IMR-90 (cell line): ENCODE results near the gene ADM5. TPM values are rescaled to one million over a fixed set of nuclear protein-coding genes. Genes with fewer than 3 reads are reported as not detected.

ENCODE experiments used
- ATAC-seq: fragments of 200-7000 bp; cut with Tn5 transposase; 2 replicates; pipeline ENCODE4 v1.9.1; 2020; ENCODE audit warnings: low read depth, mild to moderate bottlenecking, moderate library complexity
- BruUV-seq: library from RNA; stranded (reverse); fragments of 400-500 nt; replicated peaks from 2 replicates; lab custom pipeline; 2021; lab: Mats Ljungman, UMichigan
- CTCF ChIA-PET: fragments of 300-600 bp; formaldehyde crosslinking; extraction: SDS; loops from one replicate; lab custom pipeline; 2021; ENCODE audit warnings: antibody characterized with exemption; lab: Yijun Ruan, JAX
- POLR2A ChIA-PET: fragments of 300-600 bp; sonication (Branson Sonifier 250); formaldehyde crosslinking; loops from one replicate; lab custom pipeline; 2022; ENCODE audit warnings: antibody characterized with exemption; ENCODE audit not compliant: unreplicated experiment; lab: Charles Lee
- DNase-seq: peaks from one replicate; pipeline ENCODE4 v3.0.0; 2013
- H2AFZ ChIP-seq: replicated peaks from 2 replicates; pipeline ENCODE3; 2013; ENCODE audit warnings: low read length, mild to moderate bottlenecking; ENCODE audit not compliant: poor library complexity
- H2AK5ac ChIP-seq: 2 replicates; pipeline ENCODE4 v1.6.1; 2013; ENCODE audit warnings: low read depth, low read length, inconsistent platforms
- H2AK9ac ChIP-seq: replicated peaks from 2 replicates; pipeline ENCODE3; 2013; ENCODE audit warnings: mild to moderate bottlenecking, low read depth, low read length, moderate library complexity; ENCODE audit not compliant: poor library complexity
- H2BK120ac ChIP-seq: 2 replicates; pipeline ENCODE4 v1.6.1; 2013; ENCODE audit warnings: low read depth, low read length, inconsistent platforms
- H2BK15ac ChIP-seq: 3 replicates; pipeline ENCODE4 v1.6.1; 2013; ENCODE audit warnings: low read depth, low read length, inconsistent platforms
- H2BK20ac ChIP-seq: 2 replicates; pipeline ENCODE4 v1.6.1; 2013; ENCODE audit warnings: low read depth, mild to moderate bottlenecking, inconsistent platforms, low read length, moderate library complexity
- H2BK5ac ChIP-seq: 2 replicates; pipeline ENCODE4 v1.6.1; 2013; ENCODE audit warnings: mild to moderate bottlenecking, low read depth, low read length, inconsistent platforms; ENCODE audit not compliant: poor library complexity, severe bottlenecking
- H3K14ac ChIP-seq: replicated peaks from 2 replicates; pipeline ENCODE4 v1.6.1; 2013; ENCODE audit warnings: low read depth, low read length, inconsistent platforms
- H3K18ac ChIP-seq: 2 replicates; pipeline ENCODE4 v1.6.1; 2013; ENCODE audit warnings: low read depth, low read length, control low read depth
- H3K23ac ChIP-seq: 2 replicates; pipeline ENCODE4 v1.6.1; 2013; ENCODE audit warnings: low read depth, low read length, inconsistent platforms
- H3K27ac ChIP-seq: 2 replicates; pipeline ENCODE4 v1.5.1; 2013; ENCODE audit warnings: mild to moderate bottlenecking, control low read depth, low read length; ENCODE audit not compliant: insufficient read depth
- H3K27me3 ChIP-seq: 2 replicates; pipeline ENCODE4 v1.6.1; 2013; ENCODE audit warnings: low read length; ENCODE audit not compliant: control insufficient read depth, insufficient read depth
- H3K36me3 ChIP-seq: 2 replicates; pipeline ENCODE4 v1.6.1; 2013; ENCODE audit warnings: low read length, mixed read lengths; ENCODE audit not compliant: control insufficient read depth, insufficient read depth
- H3K4ac ChIP-seq: 2 replicates; pipeline ENCODE4 v1.6.1; 2013; ENCODE audit warnings: low read depth, low read length, inconsistent platforms
- H3K4me1 ChIP-seq: 2 replicates; pipeline ENCODE4 v1.6.1; 2013; ENCODE audit warnings: low read length, mixed read lengths; ENCODE audit not compliant: control insufficient read depth, insufficient read depth
- H3K4me2 ChIP-seq: 2 replicates; pipeline ENCODE4 v1.6.1; 2013; ENCODE audit warnings: low read depth, mild to moderate bottlenecking, control low read depth, low read length, moderate library complexity
- H3K4me3 ChIP-seq: 2 replicates; pipeline ENCODE4 v1.5.1; 2013; ENCODE audit warnings: low read depth, mild to moderate bottlenecking, control low read depth, low read length, moderate library complexity; ENCODE audit not compliant: insufficient read depth
- H3K56ac ChIP-seq: 2 replicates; pipeline ENCODE4 v1.6.1; 2013; ENCODE audit warnings: low read length, inconsistent platforms; ENCODE audit not compliant: insufficient read depth; ENCODE audit errors: extremely low read depth
- H3K79me1 ChIP-seq, 2 experiments: 2 replicates each; pipeline ENCODE4 v1.6.1; 2013; ENCODE audit warnings: low read length in 2 of 2, inconsistent platforms in 1 of 2, low read depth in 1 of 2
- H3K9ac ChIP-seq: 2 replicates; pipeline ENCODE4 v1.6.1; 2013; ENCODE audit warnings: low read depth, low read length, control low read depth
- H3K9me1 ChIP-seq: 2 replicates; pipeline ENCODE4 v1.6.1; 2013; ENCODE audit warnings: low read length, inconsistent platforms; ENCODE audit not compliant: insufficient read depth
- H3K9me3 ChIP-seq: 2 replicates; pipeline ENCODE4 v1.6.1; 2013; ENCODE audit warnings: low read length; ENCODE audit not compliant: control insufficient read depth, insufficient read depth
- H4K20me1 ChIP-seq: 2 replicates; pipeline ENCODE4 v1.6.1; 2013; ENCODE audit warnings: low read length, inconsistent platforms; ENCODE audit not compliant: insufficient read depth
- H4K5ac ChIP-seq: 2 replicates; pipeline ENCODE4 v1.6.1; 2013; ENCODE audit warnings: mild to moderate bottlenecking, low read depth, low read length, control low read depth
- H4K8ac ChIP-seq, 2 experiments: 2 replicates each; pipeline ENCODE4 v1.6.1; 2013; ENCODE audit warnings: low read depth in 2 of 2, low read length in 2 of 2, control low read depth in 1 of 2, inconsistent platforms in 1 of 2
- H4K91ac ChIP-seq: 2 replicates; pipeline ENCODE4 v1.6.1; 2013; ENCODE audit warnings: low read depth, low read length, inconsistent platforms; ENCODE audit not compliant: insufficient read depth
- CEBPB ChIP-seq: IDR thresholded peaks from 2 replicates; pipeline ENCODE4 v1.6.1; 2012; ENCODE audit warnings: low read depth, low read length, improper control_type of control experiment
- MAFK ChIP-seq: IDR thresholded peaks from 2 replicates; pipeline ENCODE4 v1.6.1; 2012; ENCODE audit warnings: low read depth, low read length, improper control_type of control experiment
- MAZ ChIP-seq: IDR thresholded peaks from 2 replicates; pipeline ENCODE4 v1.6.1; 2012; ENCODE audit warnings: low read depth, mild to moderate bottlenecking, low read length, improper control_type of control experiment, moderate library complexity, borderline replicate concordance
- MXI1 ChIP-seq: IDR thresholded peaks from 2 replicates; pipeline ENCODE4 v1.6.1; 2012; ENCODE audit warnings: low read depth, mild to moderate bottlenecking, low read length, moderate library complexity, borderline replicate concordance
- RAD21 ChIP-seq: IDR thresholded peaks from 2 replicates; pipeline ENCODE4 v1.6.1; 2012; ENCODE audit warnings: low read length, improper control_type of control experiment
- RCOR1 ChIP-seq: IDR thresholded peaks from 2 replicates; pipeline ENCODE4 v1.6.1; 2012; ENCODE audit warnings: mild to moderate bottlenecking, low read length, improper control_type of control experiment; ENCODE audit not compliant: insufficient replicate concordance
- SMC3 ChIP-seq: fragments of 150-350 bp; IDR thresholded peaks from 2 replicates; pipeline ENCODE4 v1.6.1; 2016; ENCODE audit warnings: low read depth, mild to moderate bottlenecking, antibody characterized with exemption, low read length, moderate library complexity
- WGBS, 2 experiments: methylation state at CpG; one replicate each; pipeline versions ENCODE4 v1.1.5 to v1.1.7; 2013; ENCODE audit warnings: missing lambda C conversion rate in 2 of 2; ENCODE audit not compliant: insufficient read length in 1 of 2; ENCODE audit errors: extremely low coverage in 2 of 2; 5-methylcytosine and 5-hydroxymethylcytosine counted together
- dilution Hi-C: fragments of 300-500 bp; cut with HindIII; formaldehyde crosslinking; loops from one replicate; pipeline ENCODE4 v1.14.3; 2018; ENCODE audit warnings: low sequenced_read_pairs; ENCODE audit not compliant: unreplicated experiment
- in situ Hi-C: fragments of 300-500 bp; cut with MboI; formaldehyde crosslinking; loops from 3 replicates; pipeline ENCODE4 v1.14.3; 2019; ENCODE audit warnings: low sequenced_read_pairs, inconsistent platforms, mixed read lengths
- intact Hi-C: fragments of 100-400 bp; cut with micrococcal nuclease; formaldehyde crosslinking; loops from 2 replicates; pipeline ENCODE4 v1.10.0; 2022
- polyA plus RNA-seq, 3 experiments: library from polyadenylated mRNA; depleted of rRNA; stranded (reverse); fragments of >200 nt; gene quantifications; 2 replicates each; pipeline ENCODE4 v1.2.3, GENCODE V29; 2012; ENCODE audit warnings: low replicate concordance in 1 of 3
- total RNA-seq: library from RNA; depleted of rRNA; stranded (reverse); fragments of >200 nt; gene quantifications from 2 replicates; pipeline ENCODE4 v1.2.3, GENCODE V29; 2012
- TF ChIP-seq, protein P1 (sequence below): conservative IDR thresholded peaks from 2 replicates; pipeline ENCODE4 v1.5.1; 2012; ENCODE audit warnings: mild to moderate bottlenecking, low read depth, low read length, improper control_type of control experiment
- TF ChIP-seq, protein P2 (sequence below): fragments of 150-350 bp; IDR thresholded peaks from 2 replicates; pipeline ENCODE4 v1.6.1; 2017; ENCODE audit warnings: mild to moderate bottlenecking, antibody characterized with exemption, low read length, low read depth

The ADM5 gene
- total and polyA plus RNA-seq, 2 of the 4 experiments (the other 2 are of a cell fraction): 0.18 to 0.99 TPM

DNA sequence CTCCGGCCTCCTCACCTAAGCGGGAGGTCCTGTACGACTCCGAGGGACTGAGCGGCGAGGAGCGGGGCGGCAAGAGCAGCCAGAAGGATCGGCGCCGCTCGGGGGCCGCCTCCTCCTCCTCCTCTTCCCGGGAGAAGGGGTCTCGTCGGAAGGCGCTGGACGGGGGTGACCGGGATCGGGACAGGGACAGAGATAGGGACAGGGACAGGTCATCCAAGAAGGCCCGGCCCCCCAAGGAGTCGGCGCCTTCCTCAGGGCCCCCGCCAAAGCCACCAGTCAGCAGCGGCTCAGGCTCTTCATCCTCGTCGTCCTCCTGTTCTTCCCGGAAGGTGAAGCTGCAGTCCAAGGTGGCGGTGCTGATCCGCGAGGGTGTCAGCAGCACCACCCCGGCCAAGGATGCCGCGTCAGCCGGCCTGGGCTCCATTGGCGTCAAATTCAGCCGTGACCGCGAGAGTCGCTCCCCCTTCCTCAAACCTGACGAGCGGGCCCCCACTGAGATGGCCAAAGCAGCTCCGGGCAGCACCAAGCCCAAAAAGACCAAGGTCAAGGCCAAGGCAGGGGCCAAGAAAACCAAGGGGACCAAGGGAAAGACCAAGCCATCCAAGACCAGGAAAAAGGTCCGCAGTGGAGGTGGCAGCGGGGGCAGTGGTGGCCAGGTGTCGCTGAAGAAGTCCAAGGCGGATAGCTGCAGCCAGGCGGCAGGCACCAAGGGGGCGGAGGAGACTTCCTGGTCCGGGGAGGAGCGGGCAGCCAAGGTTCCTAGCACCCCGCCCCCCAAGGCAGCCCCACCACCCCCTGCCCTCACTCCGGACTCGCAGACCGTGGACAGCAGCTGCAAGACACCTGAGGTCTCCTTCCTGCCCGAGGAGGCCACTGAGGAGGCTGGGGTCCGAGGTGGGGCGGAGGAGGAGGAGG lies 36.6 kb upstream of the ADM5 start:
- Histone ChIP-seq H2BK120ac (no peak overlapping the region), H3K18ac (no peak overlapping the region), H2BK20ac (no peak overlapping the region), H3K27ac (no peak overlapping the region), H2BK15ac (no peak overlapping the region), H2BK5ac (no peak overlapping the region), H3K9me1 (no peaks in the 10 kb centered on the region), H3K4me3 (no peak overlapping the region), H2AFZ (no peak overlapping the region), H3K9me3 (no peaks in the 10 kb centered on the region), H3K4me1 (no peaks in the 10 kb centered on the region), H4K8ac (no peak overlapping the region), H4K20me1 (peaks cover 31% of the 10 kb centered on the region), H3K56ac (no peak overlapping the region), H3K14ac (no peak overlapping the region), H3K9ac (no peak overlapping the region), H2AK9ac (no peak overlapping the region), H3K4ac (no peak overlapping the region), H3K79me1 (peaks cover 21 to 51% of the 10 kb centered on the region in 2 experiments), H3K23ac (no peak overlapping the region), H4K91ac (no peak overlapping the region), H3K36me3 (peaks cover 76% of the 10 kb centered on the region), H3K4me2 (no peak overlapping the region), H2AK5ac (no peak overlapping the region), H3K27me3 (no peaks in the 10 kb centered on the region), H4K5ac (no peak overlapping the region)
- 96% methylated on average over 26 of the region's 58 CpGs; no CpG with 5 or more reads in 1 of the 2 experiments for WGBS, 2 experiments
- dilution Hi-C loops (no loop called here), in situ Hi-C loops (no loop called here), intact Hi-C loops (no loop called here)
- TF ChIP-seq RCOR1 (no peak), SMC3 (no peak), RAD21 (no peak), CEBPB (no peak), MAZ (no peak), MAFK (no peak), MXI1 (no peak)
- TF ChIP-seq, protein P1, sequence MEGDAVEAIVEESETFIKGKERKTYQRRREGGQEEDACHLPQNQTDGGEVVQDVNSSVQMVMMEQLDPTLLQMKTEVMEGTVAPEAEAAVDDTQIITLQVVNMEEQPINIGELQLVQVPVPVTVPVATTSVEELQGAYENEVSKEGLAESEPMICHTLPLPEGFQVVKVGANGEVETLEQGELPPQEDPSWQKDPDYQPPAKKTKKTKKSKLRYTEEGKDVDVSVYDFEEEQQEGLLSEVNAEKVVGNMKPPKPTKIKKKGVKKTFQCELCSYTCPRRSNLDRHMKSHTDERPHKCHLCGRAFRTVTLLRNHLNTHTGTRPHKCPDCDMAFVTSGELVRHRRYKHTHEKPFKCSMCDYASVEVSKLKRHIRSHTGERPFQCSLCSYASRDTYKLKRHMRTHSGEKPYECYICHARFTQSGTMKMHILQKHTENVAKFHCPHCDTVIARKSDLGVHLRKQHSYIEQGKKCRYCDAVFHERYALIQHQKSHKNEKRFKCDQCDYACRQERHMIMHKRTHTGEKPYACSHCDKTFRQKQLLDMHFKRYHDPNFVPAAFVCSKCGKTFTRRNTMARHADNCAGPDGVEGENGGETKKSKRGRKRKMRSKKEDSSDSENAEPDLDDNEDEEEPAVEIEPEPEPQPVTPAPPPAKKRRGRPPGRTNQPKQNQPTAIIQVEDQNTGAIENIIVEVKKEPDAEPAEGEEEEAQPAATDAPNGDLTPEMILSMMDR: no peak
- TF ChIP-seq, protein P2, sequence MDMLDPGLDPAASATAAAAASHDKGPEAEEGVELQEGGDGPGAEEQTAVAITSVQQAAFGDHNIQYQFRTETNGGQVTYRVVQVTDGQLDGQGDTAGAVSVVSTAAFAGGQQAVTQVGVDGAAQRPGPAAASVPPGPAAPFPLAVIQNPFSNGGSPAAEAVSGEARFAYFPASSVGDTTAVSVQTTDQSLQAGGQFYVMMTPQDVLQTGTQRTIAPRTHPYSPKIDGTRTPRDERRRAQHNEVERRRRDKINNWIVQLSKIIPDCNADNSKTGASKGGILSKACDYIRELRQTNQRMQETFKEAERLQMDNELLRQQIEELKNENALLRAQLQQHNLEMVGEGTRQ: no peak
- BruUV-seq: no TSS peak
- POLR2A ChIA-PET: no interaction called here
- DNase-seq: no peak
- no peak for ATAC-seq
- CTCF ChIA-PET: no interaction called here
